Muscle layer of duodenum (tissue), 2 donors: ENCODE results near the gene UCN.

Experiments used
- H3K27ac ChIP-seq: one replicate; pipeline ENCODE4 v1.7.0; 2013; ENCODE audit warnings: mild to moderate bottlenecking, low read length
- H3K27me3 ChIP-seq: one replicate; pipeline ENCODE4 v1.7.0; 2013; ENCODE audit warnings: low read depth, mild to moderate bottlenecking, control low read depth, low read length
- H3K36me3 ChIP-seq, 2 donors: one replicate each; pipeline ENCODE4 v1.7.0; 2013; ENCODE audit warnings: low read length in 2 of 2, control low read depth in 1 of 2, mild to moderate bottlenecking in 1 of 2; ENCODE audit not compliant: insufficient read depth in 2 of 2, control insufficient read depth in 1 of 2
- H3K4me1 ChIP-seq, 2 donors: one replicate each; pipeline ENCODE4 v1.7.0; 2013; ENCODE audit warnings: low read length in 2 of 2, mild to moderate bottlenecking in 2 of 2, control low read depth in 1 of 2, moderate library complexity in 1 of 2; ENCODE audit not compliant: insufficient read depth in 2 of 2, control insufficient read depth in 1 of 2
- H3K4me3 ChIP-seq, 2 donors: one replicate each; pipeline ENCODE4 v1.7.0; 2013; ENCODE audit warnings: low read length in 2 of 2, low read depth in 1 of 2, mild to moderate bottlenecking in 1 of 2
- H3K9me3 ChIP-seq, 2 donors: one replicate each; pipeline ENCODE4 v1.7.0; 2013; ENCODE audit warnings: low read length in 2 of 2, control low read depth in 1 of 2, mild to moderate bottlenecking in 1 of 2; ENCODE audit not compliant: control insufficient read depth in 1 of 2
- donor health status: healthy.

Gene UCN

GRCh38 chr2:27313882-27314645 lies 5.8 kb upstream of the UCN start:
- Histone ChIP-seq H3K9me3 (no peaks in the 10 kb centered on the region), H3K4me1 (no peaks in the 10 kb centered on the region), H3K4me3 (no peak overlapping the region), H3K36me3 (peaks cover 11 to 29% of the 10 kb centered on the region in 2 donors), H3K27ac (no peak overlapping the region), H3K27me3 (no peaks in the 10 kb centered on the region)

DNA sequence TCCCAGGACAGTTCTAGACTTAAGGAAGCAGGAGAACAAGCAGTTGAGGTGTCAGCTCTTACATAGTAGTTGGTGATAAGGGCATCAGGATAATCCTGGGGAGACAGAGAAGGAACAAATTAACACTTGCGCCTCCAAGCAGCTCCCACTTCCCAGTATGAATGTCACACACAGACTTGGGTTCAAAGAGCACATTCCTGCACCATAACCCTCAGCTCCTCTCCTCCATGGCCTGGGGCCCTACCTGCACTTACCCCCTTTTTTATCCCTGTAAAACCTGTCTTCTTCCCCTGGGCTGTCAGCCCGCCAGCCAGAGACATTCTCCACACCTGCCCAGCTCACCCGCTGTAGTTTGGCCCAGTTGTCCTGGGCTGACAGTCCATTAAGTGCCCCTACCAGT lies 3.9 kb upstream of the UCN start:
- Histone ChIP-seq H3K27ac (no peak overlapping the region), H3K4me1 (peaks cover 0 to 11% of the 10 kb centered on the region in 2 donors), H3K27me3 (peaks cover 11% of the 10 kb centered on the region), H3K9me3 (no peaks in the 10 kb centered on the region), H3K4me3 (no peak overlapping the region), H3K36me3 (peaks cover 11 to 29% of the 10 kb centered on the region in 2 donors)

DNA sequence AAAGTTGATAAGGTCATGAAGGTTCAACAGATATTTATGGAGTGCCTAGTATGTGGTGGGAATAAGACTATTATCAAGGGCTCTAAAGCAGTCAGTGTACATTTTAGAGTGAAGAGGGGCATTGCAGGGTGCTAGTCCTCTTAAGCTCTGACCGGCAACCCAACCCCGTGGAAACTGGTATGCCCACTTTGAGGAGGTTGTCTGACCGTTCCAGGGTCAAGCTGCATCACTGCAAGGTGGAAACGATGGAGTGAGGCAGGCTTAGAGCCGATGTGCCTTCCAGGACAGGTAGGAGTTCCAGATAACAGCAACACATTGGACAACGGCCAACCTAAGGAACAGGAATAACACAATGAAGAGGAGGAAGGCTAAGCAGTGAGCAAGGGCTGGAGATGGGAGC lies 1.4 kb upstream of the UCN start:
- H3K4me1 ChIP-seq, result peaks cover 0 to 22% of the 10 kb centered on the region in 2 donors
- peaks cover 6 to 15% of the 10 kb centered on the region in 2 donors for H3K36me3 ChIP-seq
- H3K4me3 ChIP-seq, result no peak overlapping the region
- H3K27ac ChIP-seq, result no peak overlapping the region
- H3K9me3 ChIP-seq, result no peaks in the 10 kb centered on the region
- H3K27me3 ChIP-seq, result peaks cover 31% of the 10 kb centered on the region

- Histone ChIP-seq H3K4me3 (peak overlapping the region in 1 of 2 donors; percentile 4), H3K27me3 (peaks cover 32% of the 10 kb centered on the region), H3K36me3 (peaks cover 6 to 15% of the 10 kb centered on the region in 2 donors), H3K4me1 (peaks cover 0 to 24% of the 10 kb centered on the region in 2 donors), H3K27ac (no peak overlapping the region), H3K9me3 (no peaks in the 10 kb centered on the region)
These were observed 493 bp downstream of the UCN start for GRCh38 chr2:27307545-27308358.

DNA sequence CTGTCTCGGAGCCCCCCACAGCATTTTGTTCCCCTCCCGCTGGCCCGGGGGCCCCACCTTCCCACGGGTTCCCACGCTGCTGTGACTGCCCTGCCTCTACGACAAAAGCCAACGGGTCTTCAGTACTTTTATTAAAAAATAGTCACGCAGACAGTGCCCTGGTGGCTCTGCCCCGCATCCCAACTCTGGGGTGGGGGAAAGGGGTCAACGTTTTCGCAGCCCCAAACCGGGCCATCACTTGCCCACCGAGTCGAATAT lies 1.0 kb downstream of the UCN start:
- no peaks in the 10 kb centered on the region for H3K9me3 ChIP-seq
- H3K4me1 ChIP-seq, result peaks cover 0 to 25% of the 10 kb centered on the region in 2 donors
- peaks cover 32% of the 10 kb centered on the region for H3K27me3 ChIP-seq
- H3K4me3 ChIP-seq, result no peak overlapping the region
- H3K36me3 ChIP-seq, result peaks cover 6 to 15% of the 10 kb centered on the region in 2 donors
- H3K27ac ChIP-seq, result no peak overlapping the region

- Histone ChIP-seq H3K36me3 (peaks cover 4 to 12% of the 10 kb centered on the region in 2 donors), H3K4me3 (no peak overlapping the region), H3K27me3 (peaks cover 32% of the 10 kb centered on the region), H3K27ac (no peak overlapping the region), H3K4me1 (peaks cover 0 to 25% of the 10 kb centered on the region in 2 donors), H3K9me3 (no peaks in the 10 kb centered on the region)
These were observed 1.5 kb downstream of the UCN start for GRCh38 chr2:27306573-27307286.

GRCh38 chr2:27306136-27306535 lies 2.1 kb downstream of the UCN start:
- Histone ChIP-seq H3K27me3 (peaks cover 32% of the 10 kb centered on the region), H3K27ac (no peak overlapping the region), H3K9me3 (no peaks in the 10 kb centered on the region), H3K4me3 (no peak overlapping the region), H3K36me3 (peaks cover 0 to 6% of the 10 kb centered on the region in 2 donors), H3K4me1 (peaks cover 0 to 25% of the 10 kb centered on the region in 2 donors)

GRCh38 chr2:27305516-27305915 lies 2.7 kb downstream of the UCN start:
- Histone ChIP-seq H3K9me3 (no peaks in the 10 kb centered on the region), H3K4me1 (peaks cover 0 to 25% of the 10 kb centered on the region in 2 donors), H3K27me3 (peaks cover 32% of the 10 kb centered on the region), H3K36me3 (peaks cover 0 to 6% of the 10 kb centered on the region in 2 donors), H3K4me3 (no peak overlapping the region), H3K27ac (no peak overlapping the region)

DNA sequence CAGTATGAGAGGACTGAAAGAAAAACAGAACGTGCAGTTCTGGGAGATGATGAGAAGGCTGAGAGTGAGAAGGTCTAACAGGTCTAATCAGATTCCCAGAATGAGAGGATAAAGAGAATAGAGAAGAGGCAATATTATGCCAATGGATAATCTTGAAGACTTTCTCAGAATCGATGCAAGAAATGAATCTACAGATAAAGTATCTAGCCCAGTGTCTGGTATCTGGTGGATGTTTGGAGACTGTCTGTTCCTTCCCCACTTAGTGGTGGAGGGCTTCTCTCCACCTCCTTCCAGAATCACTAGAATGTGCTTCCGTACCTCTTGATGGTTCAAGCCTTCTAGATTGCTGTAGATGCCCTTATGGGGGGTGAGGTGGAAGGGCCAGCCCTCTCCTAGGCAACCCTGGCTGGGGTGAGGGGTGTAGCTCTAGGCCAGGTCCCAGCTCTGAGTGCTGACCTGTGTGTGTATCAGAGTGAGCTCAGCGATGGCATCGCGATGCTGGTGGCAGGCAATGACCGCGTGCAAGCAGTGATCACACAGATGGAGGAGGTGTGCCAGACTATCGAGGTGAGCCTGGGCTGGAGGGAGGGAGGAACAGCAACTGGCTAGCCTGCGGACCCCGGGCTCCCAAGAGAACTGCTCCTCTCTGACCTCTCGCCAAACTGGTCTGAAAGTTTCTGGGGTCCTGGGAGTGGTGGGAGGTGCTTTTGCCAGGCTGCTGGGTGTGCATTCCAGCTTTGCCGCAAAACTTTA lies 3.6 kb downstream of the UCN start:
- H3K27ac ChIP-seq, result no peak overlapping the region
- no peak overlapping the region for H3K4me3 ChIP-seq
- H3K9me3 ChIP-seq, result no peaks in the 10 kb centered on the region
- H3K36me3 ChIP-seq, result peaks cover 0 to 4% of the 10 kb centered on the region in 2 donors
- peaks cover 32% of the 10 kb centered on the region for H3K27me3 ChIP-seq
- H3K4me1 ChIP-seq, result peaks cover 0 to 25% of the 10 kb centered on the region in 2 donors

- H3K4me3 ChIP-seq, result peak overlapping the region; percentile 21 to 38
- H3K4me1 ChIP-seq, result peaks cover 0 to 25% of the 10 kb centered on the region in 2 donors
- H3K9me3 ChIP-seq, result no peaks in the 10 kb centered on the region
- peaks cover 28% of the 10 kb centered on the region for H3K27me3 ChIP-seq
- no peak overlapping the region for H3K27ac ChIP-seq
- H3K36me3 ChIP-seq, result no peaks in the 10 kb centered on the region
These were observed 4.9 kb downstream of the UCN start for GRCh38 chr2:27303093-27304025.
